HG02798 (cell line): ENCODE results near the gene SH3GLB2.

Experiments used
- ATAC-seq: cut with Tn5 transposase; IDR thresholded peaks from one replicate; pipeline ENCODE4 v1.9.1; 2021; ENCODE audit warnings: mild to moderate bottlenecking; ENCODE audit not compliant: unreplicated experiment, poor library complexity

Gene SH3GLB2

DNA sequence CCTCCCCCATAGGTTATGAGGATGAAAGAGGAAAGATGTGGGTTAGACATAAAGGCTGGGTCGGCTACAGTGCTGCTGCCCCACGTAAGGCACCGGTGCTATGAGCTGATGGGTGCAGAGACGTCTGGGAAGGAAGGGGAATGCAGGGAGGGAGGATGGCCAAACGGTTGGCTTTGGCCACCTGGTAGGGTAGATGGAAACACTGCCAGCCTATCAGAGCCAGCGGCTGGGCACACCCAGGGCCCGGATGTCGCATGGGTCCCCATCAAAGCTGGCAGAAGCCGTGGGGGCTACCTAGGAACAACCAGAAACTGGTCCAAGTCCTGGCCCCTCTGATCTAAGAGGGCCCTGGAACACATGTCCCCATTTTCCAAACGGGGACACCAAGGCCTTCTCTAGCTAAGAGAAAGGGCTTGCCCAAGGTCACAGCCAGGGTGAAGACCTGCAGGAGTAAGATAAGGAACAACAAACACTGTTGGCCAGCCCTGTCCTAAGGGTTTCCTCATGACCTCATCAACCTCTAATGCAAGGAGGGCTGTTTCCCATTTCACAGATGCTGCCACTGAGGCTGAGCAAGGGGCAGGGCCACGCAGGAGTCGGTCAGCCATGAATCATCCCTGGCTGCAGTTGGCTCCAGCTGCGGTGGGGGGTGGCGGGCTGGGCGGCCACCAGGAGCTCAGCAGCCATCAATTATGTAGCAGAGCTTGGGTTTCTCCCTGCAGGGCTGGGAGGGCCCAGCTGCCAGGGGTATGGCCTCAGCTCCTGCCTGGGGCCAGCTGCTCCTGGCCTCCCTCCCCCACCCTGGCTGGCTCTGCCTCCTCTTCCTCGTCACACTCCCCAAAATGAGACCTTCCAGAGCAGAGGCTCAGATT lies 4.9 kb downstream of the SH3GLB2 start:
- no peak for ATAC-seq

DNA sequence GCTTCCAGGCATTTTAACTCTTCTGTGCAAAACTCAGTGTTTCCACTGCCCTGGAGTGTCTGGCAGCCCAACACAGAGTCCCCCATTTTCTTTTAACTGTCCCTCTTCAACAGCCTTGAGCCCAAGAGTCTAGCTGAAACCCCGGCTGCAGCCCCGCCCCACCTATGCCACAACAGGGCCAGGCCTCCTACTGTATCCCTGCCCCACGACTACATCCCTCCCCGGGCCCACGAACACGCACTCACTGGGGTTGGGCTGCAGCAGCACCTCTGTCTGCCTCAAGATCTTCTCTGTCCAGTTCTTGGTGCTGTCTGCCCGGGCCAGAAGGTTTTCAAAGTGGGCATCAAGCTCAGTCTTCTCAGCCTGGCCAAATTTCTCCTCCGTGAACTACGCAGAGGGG lies 6.1 kb downstream of the SH3GLB2 start:
- no peak for ATAC-seq

DNA sequence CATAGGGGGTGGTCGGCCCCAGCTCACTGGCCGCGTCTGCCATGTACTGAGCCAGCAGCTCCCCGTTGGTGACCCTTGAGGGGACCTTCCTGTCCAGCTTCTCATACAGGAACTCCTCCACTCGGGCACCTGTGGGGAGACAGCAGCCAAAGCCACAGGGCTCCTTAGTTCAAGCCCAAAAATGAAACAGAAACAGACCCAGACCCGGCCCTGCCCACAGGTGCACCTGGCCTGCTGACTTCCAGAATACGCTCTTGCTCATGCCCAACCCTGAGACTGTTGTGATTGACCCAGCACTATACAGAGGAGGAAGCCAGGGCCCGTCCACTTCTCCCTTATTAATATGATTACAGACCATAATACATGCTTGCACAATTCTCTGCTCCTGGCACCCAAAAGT lies 7.0 kb downstream of the SH3GLB2 start:
- peak; percentile 76 for ATAC-seq

DNA sequence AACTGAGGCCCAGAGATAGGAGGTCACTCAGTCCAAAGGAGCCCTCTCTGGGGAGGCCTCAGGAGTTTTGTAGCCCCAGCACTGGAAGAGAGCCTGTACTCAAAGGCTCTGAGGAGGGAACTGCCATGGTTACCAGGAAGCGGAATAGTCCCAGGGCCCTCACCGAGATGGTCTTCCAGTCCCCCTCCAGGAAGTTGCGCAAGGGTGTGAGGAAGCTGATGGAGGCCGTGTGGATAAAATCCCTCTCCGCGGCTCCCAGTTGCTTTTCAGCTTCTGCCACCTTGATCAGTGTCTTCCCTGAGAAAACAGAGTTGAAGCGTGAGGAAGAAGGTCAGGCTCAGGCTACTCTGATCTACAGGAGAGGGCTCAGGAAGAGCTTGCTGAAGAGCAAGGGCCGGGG lies 13.5 kb downstream of the SH3GLB2 start:
- no peak for ATAC-seq

DNA sequence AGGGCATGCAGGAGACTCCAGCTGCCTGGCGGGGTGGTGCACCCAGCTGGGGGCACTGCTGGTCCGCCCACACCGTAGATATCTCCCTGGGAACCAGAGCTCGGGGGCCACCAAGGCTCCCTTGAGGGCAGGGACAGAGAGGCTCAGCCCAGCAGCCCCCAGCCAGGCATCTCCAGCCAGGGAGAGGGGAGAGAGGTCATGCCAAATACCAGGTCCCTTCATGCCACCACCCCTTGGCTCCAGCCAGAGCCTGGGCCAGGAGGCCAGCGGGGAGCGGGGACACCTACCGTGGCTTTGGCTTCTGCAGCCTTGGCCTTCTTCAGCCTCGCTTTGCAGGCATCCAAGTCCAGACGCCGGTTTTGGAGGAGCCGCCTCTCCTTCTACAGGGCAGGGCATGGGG lies 14.0 kb downstream of the SH3GLB2 start:
- no peak for ATAC-seq

DNA sequence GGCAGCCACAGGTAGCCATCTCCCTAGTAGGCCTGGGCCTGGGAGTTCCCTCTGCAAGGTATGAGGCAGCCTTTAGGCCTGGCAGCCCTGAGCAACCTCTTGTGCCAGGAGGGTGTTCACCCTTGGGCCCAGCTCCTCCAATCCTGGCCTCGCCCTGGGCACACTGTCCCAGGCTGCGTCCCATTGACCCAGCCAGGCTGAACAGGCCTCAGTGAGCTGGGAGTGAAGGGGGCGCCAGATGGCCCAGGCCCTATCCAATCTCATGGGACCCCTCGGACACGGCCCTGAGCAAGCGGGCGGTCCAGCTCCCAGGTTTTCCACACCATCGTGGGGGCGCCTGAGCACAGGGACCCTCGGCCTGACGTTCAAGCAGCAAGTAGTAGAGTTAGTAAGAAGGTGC lies 14.5 kb downstream of the SH3GLB2 start:
- no peak for ATAC-seq

DNA sequence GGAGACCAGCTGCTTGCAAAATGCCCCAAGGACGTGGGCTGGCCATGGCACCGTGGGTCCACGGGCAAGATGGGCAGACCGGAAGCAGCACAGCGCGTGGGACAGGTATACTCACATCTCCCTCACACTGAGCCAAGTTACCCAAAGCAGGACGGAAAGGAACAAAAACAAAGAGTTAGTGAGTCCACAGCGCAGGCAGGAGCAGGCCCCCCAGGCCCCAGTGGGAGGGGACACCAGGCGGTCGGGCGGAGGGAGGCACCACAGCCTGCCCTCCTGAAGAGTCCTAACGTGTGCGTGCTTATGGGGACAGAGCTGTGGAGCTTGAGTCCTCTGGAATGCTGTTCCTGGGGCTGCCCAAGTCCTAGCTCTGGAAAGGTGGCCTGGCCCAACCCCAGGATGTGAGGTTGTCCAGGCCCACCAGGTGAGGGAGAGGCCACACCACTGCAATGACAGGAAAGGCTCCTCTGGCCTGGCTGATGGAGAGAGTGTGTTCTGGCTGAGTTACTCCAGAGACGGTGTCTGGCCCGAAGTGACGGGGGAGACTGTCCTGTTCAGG lies 15.2 kb downstream of the SH3GLB2 start:
- no peak for ATAC-seq

DNA sequence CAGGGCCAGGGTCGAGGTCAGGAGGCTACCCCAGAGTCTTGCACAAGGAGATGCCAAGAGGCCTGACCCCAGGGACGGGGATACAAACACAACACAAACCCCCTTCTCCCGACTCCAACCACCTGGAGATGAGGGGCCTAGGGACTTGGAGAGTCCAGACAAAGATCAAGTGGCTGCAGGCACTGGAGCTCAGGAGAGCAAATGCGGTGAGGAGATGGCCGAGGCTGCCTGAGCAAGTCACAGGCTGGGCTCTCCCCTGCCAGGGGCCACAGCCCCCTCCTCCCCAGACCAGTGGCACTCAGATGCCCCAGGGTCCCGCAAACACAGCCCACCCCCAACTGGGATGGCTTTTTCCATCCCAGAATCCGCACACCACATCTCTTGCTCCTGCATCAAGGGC lies 15.8 kb downstream of the SH3GLB2 start:
- no peak for ATAC-seq

DNA sequence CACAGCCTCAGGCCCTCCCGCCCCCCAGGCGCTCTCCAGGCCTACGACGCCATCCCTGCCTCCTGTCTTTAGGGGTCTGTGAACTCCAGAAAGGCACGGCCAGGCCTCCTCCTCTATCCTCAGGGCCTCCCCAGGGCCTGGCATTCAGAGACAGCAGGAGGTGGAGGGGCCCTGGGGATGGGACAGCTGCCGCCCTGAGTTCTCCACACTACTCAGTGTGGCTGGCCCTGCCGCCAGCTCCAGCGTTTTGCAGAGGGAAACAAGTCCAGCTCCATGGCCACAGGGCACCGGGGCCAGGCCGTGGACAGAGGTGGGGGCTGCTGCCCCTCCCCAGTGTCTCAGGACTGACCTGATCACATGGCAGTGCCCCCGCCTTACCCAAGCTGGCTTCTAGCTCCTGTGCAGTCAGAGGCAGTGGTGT lies 16.4 kb downstream of the SH3GLB2 start:
- no peak for ATAC-seq

DNA sequence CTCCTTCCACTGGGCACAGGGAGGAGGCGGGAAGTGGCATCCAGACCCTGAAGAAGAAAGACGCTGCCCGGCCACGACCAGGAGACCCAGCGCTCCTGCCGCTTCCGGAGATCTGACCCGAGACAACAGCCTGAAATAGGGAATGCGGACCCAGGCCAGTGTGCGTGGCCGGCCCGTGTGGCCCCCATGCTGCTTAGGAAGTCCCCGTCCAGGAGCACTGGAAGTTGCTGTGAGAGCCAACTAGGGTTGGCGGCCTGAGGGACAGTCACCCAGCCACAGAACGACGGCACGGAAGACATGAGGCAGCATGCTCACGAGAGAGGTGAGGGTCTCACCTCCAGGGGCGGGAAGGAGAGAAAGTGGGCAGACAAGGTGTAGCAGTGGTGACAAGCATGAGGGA lies 17.0 kb downstream of the SH3GLB2 start:
- no peak for ATAC-seq

DNA sequence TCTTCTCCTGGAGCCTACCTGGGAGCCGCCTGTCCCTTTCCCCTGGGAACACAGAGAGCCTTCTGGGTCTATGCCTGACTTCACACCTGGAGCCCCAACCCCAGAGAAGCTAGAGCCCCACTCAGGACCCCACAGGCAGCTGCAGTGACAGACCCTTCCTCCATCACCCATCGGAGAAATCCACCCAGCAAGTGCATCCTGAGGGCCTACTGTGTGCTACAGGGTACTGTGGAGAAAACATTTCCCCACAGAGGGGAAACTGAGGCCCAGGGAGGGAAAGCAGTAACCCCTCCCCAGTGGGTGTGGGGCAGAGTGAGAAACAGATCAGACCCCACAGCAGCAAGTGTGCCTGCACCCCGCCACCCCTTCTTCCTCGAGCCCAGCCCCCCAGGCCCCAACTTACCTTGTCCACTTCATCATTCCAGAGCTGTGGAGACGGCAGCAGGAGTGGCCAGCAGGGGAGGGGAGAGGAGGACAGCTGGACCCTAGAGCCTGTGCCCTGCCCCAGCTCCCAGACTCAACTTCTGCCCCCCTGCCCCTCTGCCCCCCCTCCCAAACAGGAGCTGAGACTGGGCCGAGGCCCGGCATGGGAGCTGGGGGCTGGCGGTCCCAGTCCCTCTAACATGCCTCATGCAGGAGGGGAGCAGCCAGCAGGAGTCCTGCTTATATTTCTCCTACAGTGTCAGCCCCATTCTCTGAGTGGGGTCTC lies 17.7 kb downstream of the SH3GLB2 start:
- ATAC-seq, result no peak

DNA sequence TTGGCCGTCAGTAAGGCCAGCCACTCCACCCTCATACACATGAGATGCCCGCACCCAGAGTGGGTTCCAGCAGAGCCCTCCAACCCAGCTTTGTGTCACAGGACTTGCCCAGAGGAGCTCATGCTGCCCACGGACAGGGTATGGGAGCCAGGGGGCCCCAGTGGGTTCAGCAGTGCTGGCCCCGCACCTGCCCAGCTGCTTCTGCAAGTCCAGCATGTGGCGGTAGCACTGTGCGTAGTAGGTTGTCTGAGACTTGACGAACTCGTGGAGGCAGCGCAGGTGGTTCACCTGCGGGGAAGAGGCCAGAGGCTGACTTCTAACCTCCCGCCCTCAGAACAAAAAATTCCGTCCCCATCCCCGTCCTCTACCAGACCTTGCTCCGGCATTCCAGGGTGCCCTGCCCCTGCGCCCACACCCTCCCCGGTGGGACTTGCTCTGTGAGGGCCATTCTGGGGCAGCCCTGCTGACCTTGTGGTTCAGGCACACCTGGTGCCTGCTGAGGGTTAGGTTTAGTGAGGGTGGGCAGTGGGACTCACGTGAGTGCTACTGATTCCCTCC lies 18.5 kb downstream of the SH3GLB2 start:
- no peak for ATAC-seq

DNA sequence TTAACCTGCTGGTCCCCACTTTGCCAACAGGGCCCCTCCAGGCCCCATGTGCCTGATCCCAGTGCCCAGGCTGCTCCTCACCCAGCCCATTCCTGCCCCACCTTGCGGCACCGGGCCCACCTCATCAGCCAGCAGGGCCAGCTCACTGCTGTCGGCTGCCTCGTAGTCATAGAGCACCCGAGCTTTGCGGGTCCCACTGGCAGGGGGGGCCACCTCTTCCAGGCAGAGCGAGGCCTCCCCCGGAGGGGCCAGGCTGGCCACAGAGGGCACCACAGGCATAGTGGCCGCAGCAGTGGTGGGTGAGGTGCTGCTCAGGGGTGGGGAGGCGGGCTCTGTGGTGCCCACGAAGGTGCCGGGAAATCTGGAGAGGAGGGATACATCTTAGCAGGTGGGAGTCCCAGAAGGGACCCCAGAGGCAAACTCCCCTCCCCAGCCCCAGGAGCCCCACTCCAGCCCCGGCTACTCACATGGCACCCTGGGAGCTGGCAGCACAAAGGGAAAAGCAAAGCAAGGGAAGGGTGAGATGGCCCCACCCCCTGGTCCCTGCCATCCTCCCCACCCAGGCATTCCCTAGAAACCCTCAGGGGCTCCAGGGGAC lies 19.0 kb downstream of the SH3GLB2 start:
- no peak for ATAC-seq

DNA sequence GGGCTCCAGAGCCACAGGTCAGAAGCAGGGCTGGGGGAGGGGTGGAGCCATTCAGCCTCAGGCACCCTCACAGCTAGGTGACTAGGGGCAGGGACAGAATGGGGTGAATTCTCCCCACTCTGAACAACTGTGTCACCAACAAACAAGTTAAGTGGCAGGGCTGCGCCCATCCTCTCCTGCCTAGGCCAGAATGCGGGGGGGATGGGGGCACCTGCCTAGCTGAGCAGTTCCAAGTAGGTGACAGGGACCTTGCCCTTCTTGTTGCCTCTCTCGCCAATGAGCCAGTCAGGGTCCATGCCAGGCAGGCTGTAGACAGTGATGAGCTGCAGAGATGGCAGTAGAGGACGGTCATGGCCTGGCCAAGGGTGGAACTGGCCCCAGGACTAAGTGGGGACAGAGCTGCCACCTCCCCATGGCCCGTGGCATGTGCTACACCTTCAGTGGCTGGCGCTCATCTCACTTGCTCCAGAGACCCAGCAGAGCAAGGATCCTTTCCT lies 19.6 kb downstream of the SH3GLB2 start:
- ATAC-seq, result no peak

DNA sequence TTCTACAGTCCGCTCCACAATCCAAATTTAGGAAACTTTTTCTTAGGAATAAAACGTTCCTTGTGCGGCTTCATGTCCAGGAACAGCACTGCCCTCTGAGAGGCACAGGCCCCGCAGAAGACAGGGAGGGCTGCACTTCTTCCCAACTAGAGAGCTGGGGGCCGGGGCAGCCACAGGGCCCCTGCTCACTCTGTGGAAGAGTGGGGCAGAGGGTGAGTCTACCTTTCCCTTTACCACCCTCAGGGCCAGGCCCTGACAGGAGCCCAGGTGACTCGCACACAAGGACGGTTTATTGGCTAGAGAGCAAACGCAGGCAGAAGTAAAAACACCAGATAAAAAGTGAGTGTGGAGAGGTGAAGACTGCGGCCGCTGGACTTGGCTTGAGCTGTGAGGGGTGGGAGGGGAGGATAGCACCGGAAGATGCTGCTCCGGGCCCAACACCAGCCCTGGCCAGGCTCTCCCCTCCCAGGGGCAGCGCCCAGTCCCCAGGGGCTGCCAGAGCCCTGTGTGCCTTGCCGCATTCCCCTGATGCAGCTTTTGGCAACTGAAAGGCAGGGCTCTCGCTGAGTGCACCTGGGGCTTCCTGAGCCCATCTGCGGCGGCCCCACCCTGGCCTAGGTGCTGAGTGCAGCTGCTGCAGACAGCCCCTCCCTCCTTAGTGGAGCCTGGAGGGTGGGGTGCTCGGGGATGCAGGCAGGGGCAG lies 20.2 kb downstream of the SH3GLB2 start:
- ATAC-seq, result no peak

DNA sequence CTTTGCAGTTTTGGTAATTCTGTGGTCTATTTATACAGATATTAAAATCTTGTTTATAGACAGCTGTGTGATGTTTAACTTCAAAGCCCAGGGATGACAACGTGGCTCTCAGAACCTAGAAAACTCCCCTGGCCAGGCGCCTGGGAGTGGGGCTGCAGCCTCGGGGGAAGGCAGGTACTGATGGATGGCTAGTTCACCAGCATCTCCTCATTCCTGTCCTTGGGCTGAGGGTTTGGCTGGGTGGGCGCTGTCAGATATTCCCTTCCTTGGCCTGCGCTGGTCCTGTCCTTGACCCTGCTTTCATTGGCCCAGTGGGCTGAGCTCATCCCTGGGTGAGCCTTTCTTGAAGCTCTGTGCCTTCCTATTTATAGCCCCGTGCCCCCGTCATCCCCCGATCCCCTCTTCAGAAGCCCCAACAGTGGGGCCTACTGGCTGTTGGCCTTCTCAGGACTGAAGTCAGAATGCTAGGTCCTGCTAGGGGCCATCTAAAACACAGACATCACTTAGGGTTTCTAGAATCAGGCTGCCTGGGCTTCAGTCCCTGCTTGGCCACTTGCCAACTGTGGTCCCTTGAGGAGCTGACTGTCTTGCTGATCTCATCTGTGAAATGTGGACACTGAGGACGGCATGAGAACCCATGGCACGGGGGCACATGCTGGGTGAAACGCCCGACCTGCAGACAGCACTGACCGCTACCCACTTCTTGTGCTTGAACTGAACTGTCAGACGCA lies 20.9 kb downstream of the SH3GLB2 start:
- ATAC-seq, result no peak

DNA sequence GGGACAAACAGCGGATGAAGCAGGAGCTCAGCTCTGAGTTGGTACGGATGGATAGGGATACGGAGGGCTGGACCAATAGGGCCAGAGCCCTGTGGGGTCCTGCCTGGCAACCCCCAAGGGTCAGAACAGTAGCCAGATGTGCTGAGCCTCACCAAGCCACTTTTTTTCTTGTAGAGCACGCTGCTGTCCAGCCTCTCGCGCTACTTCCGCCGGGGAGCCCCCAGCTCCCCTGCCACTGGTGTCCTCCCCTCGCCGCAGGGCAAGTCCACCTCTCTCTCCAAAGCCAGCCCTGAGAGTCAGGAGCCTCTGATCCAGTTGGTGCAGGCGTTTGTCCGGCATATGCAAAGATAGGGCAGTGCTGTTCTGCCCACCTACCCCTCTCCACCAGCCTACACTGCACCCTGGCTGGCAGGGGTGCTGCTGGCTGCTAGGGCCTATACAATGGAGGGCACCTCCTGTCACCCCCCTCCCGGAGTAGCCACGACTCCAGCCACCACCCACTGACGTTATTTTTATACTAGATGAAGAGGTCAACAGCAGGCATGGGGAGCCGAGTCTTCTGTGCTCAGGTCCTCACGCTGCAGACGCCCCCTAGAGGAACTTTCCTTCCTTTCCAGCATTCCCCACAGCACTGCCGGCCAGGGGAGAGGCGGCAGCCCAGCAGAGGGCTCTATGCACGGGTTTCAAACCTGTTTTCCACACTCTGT lies 21.6 kb downstream of the SH3GLB2 start:
- ATAC-seq, result no peak

DNA sequence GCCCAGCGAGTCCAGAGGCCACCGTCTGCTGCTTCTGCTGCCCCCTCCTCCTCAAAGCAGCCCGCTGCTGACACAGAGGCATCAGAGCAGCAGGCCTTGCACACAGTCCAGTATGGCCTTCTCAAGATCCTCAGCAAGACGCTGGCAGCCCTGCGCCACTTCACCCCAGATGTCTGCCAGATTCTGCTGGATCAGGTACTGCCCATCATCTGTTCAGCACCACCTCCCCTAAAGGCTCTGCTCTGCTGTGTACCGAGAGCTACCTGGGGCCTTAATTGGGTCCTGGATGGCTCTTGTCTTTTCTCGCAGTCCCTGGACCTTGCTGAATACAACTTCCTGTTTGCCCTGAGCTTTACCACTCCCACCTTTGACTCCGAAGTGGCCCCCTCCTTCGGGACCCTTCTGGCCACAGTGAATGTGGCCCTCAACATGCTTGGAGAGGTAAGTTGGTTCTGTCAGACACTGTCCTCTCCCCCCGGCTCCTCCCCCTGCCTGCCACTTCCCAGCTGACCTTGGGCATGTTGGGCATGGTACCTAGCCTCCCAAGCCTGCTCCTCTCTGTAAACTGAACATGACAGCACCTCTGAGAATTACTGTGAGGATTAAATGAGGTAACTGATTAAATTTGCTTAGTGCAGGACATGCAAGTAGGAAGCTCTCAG lies 22.7 kb downstream of the SH3GLB2 start:
- no peak for ATAC-seq
